DND-41 (cell line): Measurements from ENCODE around the gene TAAR8.
A peak's percentile ranks its signal among the peaks of the same experiment; 100 is the strongest.

Experiments used
- ATAC-seq: fragments of 200-7000 bp; cut with Tn5 transposase; 3 replicates; pipeline ENCODE4 v1.9.1; 2021; ENCODE audit warnings: low read depth; ENCODE audit not compliant: insufficient read depth
- DNase-seq: peaks from one replicate; pipeline ENCODE4 v3.0.0-alpha.2; 2020
- H2AFZ ChIP-seq: 2 replicates; pipeline ENCODE4 v1.6.0; 2012; ENCODE audit warnings: low read depth, low read length
- H3K27ac ChIP-seq: 2 replicates; pipeline ENCODE4 v1.5.1; 2012; ENCODE audit warnings: low read length, inconsistent platforms
- H3K27me3 ChIP-seq: fragments of 200-600 bp; sonication (generic); 2 replicates; pipeline ENCODE4 v1.6.0; 2012; ENCODE audit warnings: low read length, mild to moderate bottlenecking, inconsistent platforms; ENCODE audit not compliant: insufficient read depth, poor library complexity
- H3K36me3 ChIP-seq: 2 replicates; pipeline ENCODE4 v1.5.1; 2012; ENCODE audit warnings: low read length, inconsistent platforms; ENCODE audit not compliant: insufficient read depth
- H3K4me1 ChIP-seq: 2 replicates; pipeline ENCODE4 v1.5.1; 2012; ENCODE audit warnings: mild to moderate bottlenecking, low read length; ENCODE audit not compliant: insufficient read depth
- H3K4me2 ChIP-seq: 2 replicates; pipeline ENCODE4 v1.6.0; 2012; ENCODE audit warnings: mild to moderate bottlenecking, moderate library complexity, low read length, inconsistent platforms; ENCODE audit not compliant: insufficient read depth
- H3K4me3 ChIP-seq, 2 experiments: fragments of 200-600 bp in 1 of 2; shearing (Covaris generic) in 1 of 2; 2 replicates each; pipeline ENCODE4 v1.5.1; 2012 to 2016; ENCODE audit warnings: inconsistent platforms in 2 of 2, low read length in 2 of 2, mild to moderate bottlenecking in 2 of 2, low read depth in 1 of 2, moderate library complexity in 1 of 2
- H3K79me2 ChIP-seq: 2 replicates; pipeline ENCODE4 v1.6.0; 2012; ENCODE audit warnings: low read length, inconsistent platforms; ENCODE audit not compliant: insufficient read depth
- H3K9ac ChIP-seq: 2 replicates; pipeline ENCODE4 v1.6.0; 2012; ENCODE audit warnings: low read depth, mild to moderate bottlenecking, inconsistent platforms, low read length, moderate library complexity
- H3K9me3 ChIP-seq: 2 replicates; pipeline ENCODE4 v1.5.1; 2012; ENCODE audit warnings: low read length, moderate library complexity, mild to moderate bottlenecking, inconsistent platforms; ENCODE audit not compliant: insufficient read depth, severe bottlenecking
- H4K20me1 ChIP-seq: 2 replicates; pipeline ENCODE4 v1.6.0; 2012; ENCODE audit warnings: low read length; ENCODE audit not compliant: insufficient read depth
- CTCF ChIP-seq: IDR thresholded peaks from 2 replicates; pipeline ENCODE4 v1.5.1; 2012; ENCODE audit warnings: borderline replicate concordance, low read length, moderate library complexity, mild to moderate bottlenecking; ENCODE audit not compliant: poor library complexity, severe bottlenecking; ENCODE audit errors: extremely low read depth
- EZH2 ChIP-seq: IDR thresholded peaks from 3 replicates; pipeline ENCODE4 v1.6.1; 2012; ENCODE audit warnings: borderline replicate concordance, low read depth, mild to moderate bottlenecking, moderate library complexity, low read length, inconsistent platforms; ENCODE audit not compliant: severe bottlenecking

Gene TAAR8

GRCh38 chr6:132512342-132512637 is 40.2 kb upstream of the TAAR8 start:
- H3K9ac ChIP-seq = peak overlapping the region; percentile 59
- TF ChIP-seq CTCF = no peak
- no peak for TF ChIP-seq EZH2
- peak overlapping the region; percentile 69 to 76 for H3K4me3 ChIP-seq
- H3K9me3 ChIP-seq = no peaks in the 10 kb centered on the region
- no peaks in the 10 kb centered on the region for H4K20me1 ChIP-seq
- peak overlapping the region; percentile 69 for H3K4me2 ChIP-seq
- peaks cover 26% of the 10 kb centered on the region for H3K4me1 ChIP-seq
- no peaks in the 10 kb centered on the region for H3K36me3 ChIP-seq
- peaks cover 23% of the 10 kb centered on the region for H3K79me2 ChIP-seq
- H3K27me3 ChIP-seq = peaks cover 25% of the 10 kb centered on the region
- ATAC-seq (no peak), DNase-seq (no peak)
- H3K27ac ChIP-seq = no peak overlapping the region
- H2AFZ ChIP-seq = peak overlapping the region; percentile 76

GRCh38 chr6:132512638-132513632 is 39.5 kb upstream of the TAAR8 start, which contains the start of gene STX7:
TSS of gene STX7 (minus strand) at chr6:132513116. CDS start at chr6:132503530, 9,586 bp downstream.
- Histone ChIP-seq H3K27ac (0 out of 2 replicates have a peak within 1 kb of the TSS, but pooled peaks have one; percentile 18), H3K27me3 (peaks cover 25% of the 10 kb centered on the region), H3K36me3 (no peaks in the 10 kb centered on the region), H3K9me3 (no peaks in the 10 kb centered on the region), H3K79me2 (peaks cover 16% of the 10 kb centered on the region), H3K4me2 (peak within 1 kb of the TSS; percentile 69), H2AFZ (peak within 1 kb of the TSS; percentile 76), H3K9ac (peak within 1 kb of the TSS; percentile 59), H3K4me3 (peak within 1 kb of the TSS; percentile 69 to 76), H3K4me1 (peaks cover 26% of the 10 kb centered on the region), H4K20me1 (no peaks in the 10 kb centered on the region)
- peak; percentile 94 for ATAC-seq
- TF ChIP-seq CTCF (no peak), EZH2 (no peak)
- DNase-seq = peak; percentile 88

- Histone ChIP-seq H3K4me3 (no peak overlapping the region), H4K20me1 (no peaks in the 10 kb centered on the region), H3K27ac (no peak overlapping the region), H3K4me1 (peaks cover 26% of the 10 kb centered on the region), H3K79me2 (peaks cover 12% of the 10 kb centered on the region), H3K4me2 (peak overlapping the region; percentile 69), H3K27me3 (peaks cover 26% of the 10 kb centered on the region), H2AFZ (peak overlapping the region; percentile 34; the same call in 1 of the 2 replicates), H3K9ac (no peak overlapping the region), H3K36me3 (no peaks in the 10 kb centered on the region), H3K9me3 (no peaks in the 10 kb centered on the region)
- TF ChIP-seq CTCF (no peak), EZH2 (peak; percentile 43)
- DNase-seq (no peak), ATAC-seq (no peak)
Measured at GRCh38 chr6:132513831-132514545, 38.5 kb upstream of the TAAR8 start.
